EL (cell line): ENCODE measurements around the gene POLN.
A peak's percentile ranks its signal among the peaks of the same experiment; 100 is the strongest.

Source experiments
- DNase-seq: peaks from one replicate; pipeline ENCODE4 v3.0.0-alpha.2; 2016

POLN gene

GRCh38 chr4:2102045-2102883, 139.7 kb downstream of the POLN start:
- no peak for DNase-seq

DNA sequence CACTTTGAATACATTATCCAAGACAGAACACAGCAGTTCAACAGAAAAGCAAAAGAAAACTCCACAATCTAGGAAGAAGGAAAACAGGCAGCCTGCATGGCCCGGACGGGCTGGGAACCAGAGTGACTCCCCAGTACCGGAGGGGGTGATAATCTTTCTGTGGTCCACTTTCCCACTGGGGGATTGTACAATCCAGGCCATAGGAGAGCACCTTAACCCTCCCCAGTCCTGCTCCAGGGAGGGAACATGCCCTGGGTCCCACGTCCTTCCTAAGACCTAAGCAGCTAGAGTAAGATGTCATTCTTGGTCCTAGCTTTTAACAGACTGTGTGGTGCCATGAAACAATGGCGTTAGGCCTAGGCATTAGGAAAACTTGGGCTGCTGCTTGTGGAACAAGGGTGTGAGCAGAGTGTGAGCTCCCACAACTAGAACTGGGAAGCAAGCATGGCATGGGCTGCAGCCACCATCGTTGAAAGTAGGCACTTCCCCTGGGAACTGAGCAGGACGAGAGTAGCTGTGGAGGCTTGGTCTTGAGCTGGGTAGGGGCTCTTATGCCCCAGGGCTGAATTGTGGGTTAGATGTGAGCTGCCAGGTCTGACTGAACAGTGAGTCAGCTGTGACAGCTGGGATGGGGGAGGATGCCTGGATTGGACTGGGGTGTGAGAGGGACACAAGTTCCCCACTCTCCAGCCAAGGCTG, 140.4 kb downstream of the POLN start:
- peak; percentile 86 for DNase-seq

DNA sequence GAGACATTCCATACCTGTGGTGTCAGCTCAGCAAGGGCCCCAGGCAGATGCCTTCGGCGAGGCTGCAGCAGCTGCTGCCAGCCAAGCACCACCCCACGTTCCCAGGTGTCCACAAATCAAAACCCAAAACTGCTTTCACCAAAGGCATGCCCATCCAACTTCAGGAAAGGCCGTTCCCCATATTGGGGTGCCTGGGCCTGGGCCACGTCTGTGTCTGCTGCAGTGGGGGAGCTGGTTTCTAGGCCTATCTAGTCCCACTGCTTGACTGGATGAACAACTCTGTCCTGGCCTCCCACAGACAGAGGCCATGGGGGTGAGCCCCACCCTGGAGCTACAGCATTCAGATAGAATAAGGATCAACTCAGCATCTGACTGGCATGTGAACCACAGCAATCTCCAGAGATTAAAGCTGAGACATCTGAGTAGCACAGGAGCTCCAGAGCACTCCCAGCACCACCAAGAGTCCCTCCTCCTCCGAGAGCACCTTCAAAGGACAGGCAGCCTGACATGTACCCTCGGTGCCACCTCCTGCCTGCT, 145.8 kb downstream of the POLN start:
- DNase-seq = no peak

DNA sequence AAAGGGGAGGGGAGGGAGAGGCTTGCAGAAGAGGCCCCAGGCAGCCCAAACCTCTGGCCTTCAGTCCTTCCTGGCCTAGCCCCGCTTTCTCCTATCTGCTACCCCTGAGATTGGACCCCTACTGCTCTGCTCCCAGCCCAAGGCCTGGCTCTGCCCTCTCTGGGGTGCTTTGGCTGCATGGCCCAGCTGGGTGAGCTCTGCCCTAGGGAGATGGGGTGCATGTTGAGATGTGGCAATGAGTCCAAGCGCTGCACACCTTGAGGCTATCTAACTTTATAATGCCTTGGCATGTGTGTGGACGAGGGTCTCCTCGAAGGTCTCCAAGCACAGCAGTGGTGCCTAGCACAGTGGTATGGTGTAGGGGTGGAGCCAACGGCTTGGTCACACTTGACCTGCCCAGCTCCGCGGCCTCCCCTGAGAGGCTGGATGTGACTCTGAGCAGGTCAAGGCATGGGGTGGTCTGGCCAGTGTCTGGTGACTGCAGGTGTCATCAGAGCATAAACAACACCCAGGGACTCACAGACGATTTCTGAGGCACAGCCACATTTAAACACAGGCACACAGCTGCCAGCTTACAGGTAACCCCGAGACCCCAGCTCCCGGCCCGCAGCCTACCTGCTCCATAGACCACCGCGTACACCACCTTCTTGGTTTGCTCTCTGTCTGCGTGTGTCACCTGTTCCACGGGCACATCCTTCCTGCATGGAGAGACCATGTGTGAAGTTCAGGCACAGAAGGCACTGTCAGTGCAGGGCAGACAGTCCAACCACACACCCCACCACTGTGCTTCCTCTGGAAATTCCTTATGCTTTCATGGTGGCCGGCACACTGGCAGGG, 146.5 kb downstream of the POLN start:
- DNase-seq = peak; percentile 83

DNA sequence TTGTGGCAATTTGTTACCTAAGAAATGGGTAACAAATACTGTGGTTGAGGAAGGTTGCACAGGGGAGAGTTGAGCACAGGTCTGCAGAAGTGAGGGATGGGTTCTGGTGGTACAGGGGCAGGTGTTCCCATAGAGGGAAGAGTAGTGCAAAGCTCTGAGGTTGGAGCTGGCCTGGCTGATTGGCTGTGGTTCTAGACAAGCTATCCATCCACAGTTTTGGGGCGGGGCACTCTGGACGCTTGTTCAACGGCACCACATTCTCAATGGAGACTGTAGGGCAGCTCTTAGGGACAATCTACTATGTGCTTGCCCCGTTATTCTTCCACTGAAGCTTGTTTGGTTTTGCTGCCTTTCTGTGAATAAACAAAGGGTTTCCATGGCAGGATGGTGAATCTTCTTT, 147.4 kb downstream of the POLN start:
- DNase-seq = no peak

- no peak for DNase-seq
Observed at GRCh38 chr4:2093265-2093664, 148.7 kb downstream of the POLN start.

DNA sequence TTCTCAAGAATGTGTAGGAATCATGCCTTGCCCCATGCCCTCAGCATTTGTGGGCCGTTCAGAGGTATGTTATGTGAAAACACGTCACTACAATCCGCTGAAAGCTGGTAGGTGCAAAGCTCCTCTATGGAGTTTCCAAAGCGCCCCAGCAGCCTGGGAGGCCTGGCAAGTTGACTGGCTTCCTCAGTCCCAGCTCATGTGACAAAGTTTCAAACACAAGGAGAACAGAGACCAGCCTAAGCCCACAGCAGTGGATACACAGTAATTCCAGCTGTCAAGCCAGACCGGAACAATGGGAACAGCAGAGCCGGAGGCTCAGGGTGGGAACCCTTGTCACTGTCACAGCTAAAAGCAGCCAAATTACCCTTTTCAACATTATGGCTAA, 149.3 kb downstream of the POLN start:
- DNase-seq = no peak

GRCh38 chr4:2091990-2092668, 149.8 kb downstream of the POLN start:
- no peak for DNase-seq

DNA sequence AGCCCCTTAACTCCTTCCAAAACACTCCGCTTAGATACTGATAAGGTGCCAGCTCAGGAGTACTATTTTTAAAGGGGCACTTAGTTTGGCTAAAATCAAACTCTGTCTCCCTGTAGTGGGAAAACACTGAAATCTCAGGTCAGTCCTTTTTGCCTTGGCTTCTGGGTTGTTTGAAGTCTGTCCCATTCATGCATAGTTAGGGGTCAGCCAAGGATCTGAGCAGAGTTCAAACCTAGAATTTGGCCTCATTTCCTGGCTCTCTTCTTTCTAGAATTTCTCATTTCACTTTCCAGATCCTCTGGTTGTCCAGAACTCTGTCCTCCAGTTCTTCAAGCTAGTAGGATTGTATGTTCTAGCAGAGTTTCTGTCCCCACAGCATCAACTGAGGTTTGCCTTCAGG, 151.3 kb downstream of the POLN start:
- no peak for DNase-seq

DNA sequence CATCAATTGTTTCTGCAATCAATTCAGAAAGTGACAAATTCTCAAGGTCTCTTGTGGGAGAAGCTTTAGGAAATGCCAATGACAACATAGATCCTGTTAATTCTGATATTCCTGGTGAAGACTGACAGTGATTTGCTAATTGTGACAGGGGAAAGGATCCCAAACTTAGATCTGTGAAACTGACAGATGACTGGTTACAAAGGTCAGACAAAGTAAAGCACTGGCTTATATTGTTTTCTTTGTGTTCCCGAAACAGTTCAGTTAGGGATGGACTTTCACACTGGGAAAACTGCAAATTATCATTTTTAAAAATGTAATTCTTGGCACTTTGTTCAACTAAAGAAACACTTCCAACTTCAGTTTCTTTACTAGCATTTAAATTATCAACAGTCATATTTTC, 152.7 kb downstream of the POLN start:
- DNase-seq = no peak

- peak; percentile 24 for DNase-seq
Observed at GRCh38 chr4:2087170-2087569, 154.8 kb downstream of the POLN start.

DNA sequence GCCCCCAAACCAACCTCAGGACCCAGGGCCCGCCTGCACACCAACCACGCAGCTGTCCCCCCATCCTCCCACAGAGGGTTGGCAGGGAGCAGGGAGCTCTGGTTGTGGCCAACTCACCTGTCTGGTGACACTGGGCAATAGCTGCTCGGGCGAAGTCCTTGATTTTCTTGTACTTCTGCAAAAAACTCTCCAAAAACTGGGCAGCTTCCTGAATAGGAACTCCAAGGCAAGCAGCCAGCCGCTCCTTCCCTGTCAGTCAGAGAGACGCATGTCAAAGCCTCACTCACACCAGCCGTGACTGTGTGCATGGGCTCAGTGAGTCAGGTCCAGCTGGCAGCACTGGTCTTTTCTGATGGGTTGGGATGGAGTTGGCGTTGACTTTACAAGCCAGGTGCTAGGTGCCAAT, 156.4 kb downstream of the POLN start:
- no peak for DNase-seq

GRCh38 chr4:2084316-2084715, 157.6 kb downstream of the POLN start:
- DNase-seq = no peak

- DNase-seq = no peak
Observed at GRCh38 chr4:2083826-2084160, 158.1 kb downstream of the POLN start.

GRCh38 chr4:2083116-2083825, 158.7 kb downstream of the POLN start:
- no peak for DNase-seq

- no peak for DNase-seq
Observed at GRCh38 chr4:2082627-2083026, 159.3 kb downstream of the POLN start.

DNA sequence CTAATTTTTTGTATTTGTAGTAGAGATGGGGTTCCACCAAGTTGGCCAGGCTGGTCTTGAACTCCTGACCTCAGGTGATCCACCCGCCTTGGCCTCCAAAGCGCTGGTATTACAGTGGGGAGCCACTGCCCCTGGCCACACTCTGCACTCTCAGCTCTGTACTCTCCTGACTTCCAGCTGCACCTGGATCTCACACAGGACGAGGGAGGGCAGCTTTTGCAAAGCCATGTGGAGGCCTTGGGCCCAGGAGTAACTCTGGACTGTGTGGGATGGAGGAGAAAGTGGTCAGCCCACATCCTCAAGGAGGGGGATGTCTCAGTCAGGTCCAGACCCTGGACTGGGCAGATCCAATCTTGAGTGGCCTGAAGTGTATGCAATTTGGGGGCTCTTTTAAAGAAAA, 159.8 kb downstream of the POLN start:
- DNase-seq = no peak

GRCh38 chr4:2081540-2081939, 160.4 kb downstream of the POLN start:
- no peak for DNase-seq

DNA sequence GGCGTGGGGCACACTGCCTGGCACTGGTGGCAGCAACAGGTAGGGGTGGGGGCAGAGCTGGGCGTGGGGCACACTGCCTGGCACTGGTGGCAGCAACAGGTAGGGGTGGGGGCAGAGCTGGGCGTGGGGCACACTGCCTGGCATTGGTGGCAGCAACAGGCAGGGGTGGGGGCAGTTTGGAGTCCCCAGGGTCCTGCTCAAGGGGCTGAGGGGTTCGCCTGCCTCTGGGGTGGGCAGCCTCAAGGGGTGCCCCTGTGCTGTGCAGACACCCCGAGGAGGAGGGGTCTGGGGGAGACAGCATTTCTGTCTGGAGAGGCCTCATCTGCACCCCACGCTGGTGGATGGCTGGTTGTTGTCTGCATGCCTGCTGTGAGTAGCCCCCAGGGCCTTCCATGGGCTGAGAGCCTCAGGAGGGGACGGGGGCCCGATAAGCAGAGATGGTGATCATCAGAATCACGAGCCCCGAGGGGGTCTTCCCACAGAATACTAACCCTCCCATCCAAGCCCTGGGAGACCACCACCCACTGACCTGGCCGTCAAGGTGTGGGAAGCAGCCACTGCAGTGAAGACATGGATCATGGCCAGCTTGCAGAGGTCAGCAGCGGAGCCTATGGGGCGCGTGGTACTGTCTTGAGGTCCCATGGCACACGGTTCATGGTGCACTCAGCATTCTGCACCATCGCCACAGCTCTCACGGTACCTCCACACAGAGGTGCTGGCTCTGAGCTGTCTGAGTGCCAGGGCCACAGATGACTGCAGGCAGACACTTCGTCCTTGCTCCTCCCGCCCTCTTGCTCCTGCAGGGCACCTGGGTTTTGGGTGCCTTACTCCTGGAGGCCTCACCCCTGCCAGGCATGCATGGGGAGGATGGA, 161.3 kb downstream of the POLN start:
- no peak for DNase-seq

- DNase-seq = no peak
Observed at GRCh38 chr4:2079926-2080325, 162.0 kb downstream of the POLN start.

DNA sequence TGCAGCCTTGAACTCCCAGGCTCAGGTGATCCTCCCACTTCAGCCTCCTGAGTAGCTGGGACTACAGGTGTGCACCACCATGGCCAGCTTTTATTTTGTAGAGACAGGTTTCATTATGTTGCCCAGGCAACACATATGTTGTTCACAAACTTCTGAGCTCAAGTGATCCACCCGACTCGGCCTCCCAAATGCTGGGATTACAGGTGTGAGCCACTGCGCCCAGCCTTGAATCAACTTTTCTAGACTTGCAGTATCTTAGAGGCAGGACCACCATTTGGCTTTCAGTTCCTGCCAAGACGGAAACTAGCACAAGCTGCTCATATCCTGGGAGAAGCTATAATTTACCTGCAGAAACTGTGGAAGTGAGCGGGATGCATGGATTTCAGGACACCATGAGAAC, 162.9 kb downstream of the POLN start:
- DNase-seq = no peak
